NCI-H2081 (cell line): ENCODE results near the gene CLCN7.
A peak's percentile ranks its signal among the peaks of the same experiment; 100 is the strongest.

Experiments
- DNase-seq, 2 experiments: peaks; one replicate each; lab custom pipeline; 2025; lab: John Stamatoyannopoulos, UW

Gene CLCN7

DNA sequence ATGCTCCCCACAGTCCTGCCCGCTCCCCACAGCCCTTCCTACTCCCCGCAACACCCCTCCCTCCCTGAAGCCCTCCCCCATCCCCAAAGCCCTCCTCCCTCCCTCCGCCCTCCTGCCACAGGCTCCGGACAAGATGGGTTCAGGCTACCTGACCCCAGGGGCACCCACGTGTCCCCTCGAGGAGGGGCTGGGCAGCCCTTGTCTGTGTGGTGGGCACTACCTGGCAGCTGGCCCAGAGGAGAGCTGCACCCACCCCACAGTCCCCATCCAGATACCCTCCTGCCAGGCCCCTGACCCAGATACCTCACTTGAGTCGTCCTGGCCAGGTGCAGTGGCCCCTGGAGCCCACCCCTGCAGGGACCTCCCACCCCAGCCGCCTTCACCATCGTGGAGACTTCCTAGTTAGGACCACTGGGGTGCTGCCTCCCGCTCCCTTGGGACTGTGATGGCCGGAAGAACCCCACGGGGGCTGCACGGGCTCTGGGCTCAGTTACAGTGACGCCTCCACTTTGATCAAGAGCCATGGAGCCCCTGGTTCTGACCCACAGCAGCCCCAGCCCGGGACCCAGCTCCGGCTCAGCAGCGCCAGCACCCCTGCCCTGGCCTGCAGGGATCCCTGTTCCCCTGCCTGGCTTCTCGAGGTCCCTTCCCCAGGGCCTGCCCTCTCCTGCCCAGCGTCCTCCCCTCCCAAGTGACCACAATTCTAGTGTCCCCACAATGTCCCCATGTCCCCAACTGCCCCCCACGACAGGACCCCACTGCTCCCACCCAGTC, 43.1 kb downstream of the CLCN7 start:
- no peak for DNase-seq

DNA sequence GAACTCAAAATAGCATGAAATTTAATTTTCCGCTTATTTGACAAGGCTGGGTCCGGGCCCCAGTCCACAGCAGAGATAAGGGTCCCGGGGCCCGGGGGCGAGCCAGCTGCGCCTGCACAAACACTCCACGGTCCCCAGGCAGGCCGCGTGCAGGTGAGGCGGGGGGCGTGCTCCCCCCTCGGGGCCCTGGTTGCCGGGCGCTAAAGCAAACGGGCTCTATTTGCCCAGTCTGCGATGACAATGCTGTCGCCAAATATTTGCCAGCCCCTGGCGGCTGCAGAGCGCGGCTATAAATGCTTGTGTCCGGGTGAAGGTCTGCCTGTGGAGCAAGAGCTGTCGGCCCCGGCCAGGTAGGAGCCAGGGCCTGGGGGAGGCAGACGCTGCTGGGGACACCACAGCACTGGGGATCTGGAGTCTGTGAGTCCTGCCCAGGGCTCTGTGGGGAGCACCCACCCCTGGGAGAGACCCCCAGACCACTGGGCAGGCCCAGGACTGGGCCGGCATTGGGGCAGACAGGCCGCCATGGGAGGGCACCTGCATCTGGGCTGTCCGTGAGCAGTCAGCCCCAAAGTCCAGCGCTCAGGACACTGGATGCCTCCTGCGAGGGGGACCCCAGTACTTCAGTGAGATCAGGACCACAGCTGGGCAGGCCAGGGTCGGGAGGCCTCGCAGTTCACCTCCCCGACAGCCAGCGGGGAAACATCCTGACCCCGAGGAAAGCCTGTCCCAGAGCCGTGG, 43.9 kb downstream of the CLCN7 start, which contains the start of gene PERCC1:
TSS of gene PERCC1 (plus strand) at position 320 of the 738 bp plus-strand sequence. CDS start 1,516 bp downstream, outside the sequence.
- peak; percentile 81 to 93 for DNase-seq

DNA sequence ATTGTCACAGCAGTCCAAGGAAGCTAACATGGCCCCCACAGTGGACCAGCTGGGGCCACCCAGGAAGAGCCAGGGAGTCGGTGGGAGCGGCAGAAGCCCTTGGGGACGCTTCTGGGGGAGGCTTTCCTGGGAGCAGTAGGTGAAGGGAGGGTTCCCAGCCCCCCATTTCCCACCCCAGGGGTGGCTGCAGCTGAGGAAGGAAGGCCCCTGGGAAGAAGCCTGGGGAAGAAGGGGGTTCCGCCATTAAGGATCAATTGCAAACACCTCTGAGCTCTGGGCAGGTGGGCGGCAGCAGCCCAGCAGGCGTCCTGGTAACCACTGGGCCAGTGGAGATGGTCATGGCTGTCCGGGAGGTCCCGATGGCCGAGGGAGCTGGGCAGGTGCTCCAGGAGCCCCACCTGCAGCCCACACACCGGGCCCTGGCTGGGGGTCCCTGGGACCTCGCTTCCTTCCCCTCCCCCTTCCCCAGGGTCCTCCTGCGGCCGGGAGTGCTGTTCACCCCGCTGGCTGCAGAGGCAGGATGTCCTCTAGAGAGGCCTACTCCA, 44.5 kb downstream of the CLCN7 start:
- DNase-seq: no peak

DNA sequence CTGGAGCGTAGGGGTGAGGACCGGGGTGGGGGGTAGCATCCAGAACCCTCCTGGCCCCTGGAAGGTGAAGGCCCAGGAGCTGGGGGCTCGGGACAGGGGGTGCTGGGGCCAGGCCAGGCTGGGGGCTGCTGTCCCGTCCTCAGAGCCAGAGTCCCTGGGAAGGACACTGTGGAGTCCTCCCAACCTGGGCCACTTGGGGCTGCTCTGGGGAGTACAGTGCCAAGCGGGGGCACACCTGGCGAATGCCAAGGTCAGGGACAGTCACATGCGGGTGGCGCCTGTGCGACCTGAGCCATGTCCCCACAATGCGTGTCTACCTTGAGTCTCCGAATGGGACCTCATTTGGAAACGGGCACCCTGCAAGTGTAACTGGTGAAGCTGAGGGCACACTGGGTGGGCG, 45.2 kb downstream of the CLCN7 start:
- no peak for DNase-seq

DNA sequence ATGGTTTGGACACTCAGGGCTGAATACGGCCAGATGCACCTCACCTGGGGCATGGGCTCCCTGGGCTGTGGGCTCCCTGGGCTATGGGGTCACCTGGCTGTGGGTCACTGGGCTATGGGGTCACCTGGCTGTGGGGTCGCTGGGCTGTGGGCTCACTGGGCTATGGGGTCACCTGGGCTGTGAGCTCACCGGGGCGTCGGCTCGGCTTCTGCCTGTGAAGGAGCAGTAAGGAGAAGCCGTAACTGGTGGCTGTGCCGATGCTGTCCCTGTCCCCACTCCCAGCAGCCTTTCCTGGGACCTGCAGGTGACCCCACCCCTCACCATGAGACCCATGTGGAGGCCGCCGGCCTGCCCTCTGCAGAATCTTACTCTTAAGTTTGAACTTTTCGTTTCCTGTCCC, 45.8 kb downstream of the CLCN7 start:
- DNase-seq: no peak

DNA sequence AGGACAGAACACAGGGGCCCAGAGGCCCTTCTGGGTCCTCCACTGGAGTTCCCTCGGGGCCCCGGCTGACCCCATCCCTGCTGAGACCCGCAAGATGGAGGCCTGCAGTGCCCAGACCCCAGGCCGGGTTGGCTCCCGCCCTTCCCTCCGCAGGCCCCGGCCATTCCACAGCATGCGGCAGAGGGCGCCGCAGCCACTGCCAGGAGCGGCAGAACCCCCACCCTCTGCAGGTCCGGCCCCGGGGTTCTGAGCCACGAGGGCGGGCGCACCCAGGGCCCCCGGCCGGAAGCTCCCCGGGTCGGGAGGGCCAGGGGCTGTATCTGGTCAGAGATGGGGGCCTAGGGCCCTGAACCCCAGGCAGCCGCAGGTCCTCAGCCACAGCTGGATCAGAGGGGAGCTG, 46.3 kb downstream of the CLCN7 start:
- DNase-seq: no peak

DNA sequence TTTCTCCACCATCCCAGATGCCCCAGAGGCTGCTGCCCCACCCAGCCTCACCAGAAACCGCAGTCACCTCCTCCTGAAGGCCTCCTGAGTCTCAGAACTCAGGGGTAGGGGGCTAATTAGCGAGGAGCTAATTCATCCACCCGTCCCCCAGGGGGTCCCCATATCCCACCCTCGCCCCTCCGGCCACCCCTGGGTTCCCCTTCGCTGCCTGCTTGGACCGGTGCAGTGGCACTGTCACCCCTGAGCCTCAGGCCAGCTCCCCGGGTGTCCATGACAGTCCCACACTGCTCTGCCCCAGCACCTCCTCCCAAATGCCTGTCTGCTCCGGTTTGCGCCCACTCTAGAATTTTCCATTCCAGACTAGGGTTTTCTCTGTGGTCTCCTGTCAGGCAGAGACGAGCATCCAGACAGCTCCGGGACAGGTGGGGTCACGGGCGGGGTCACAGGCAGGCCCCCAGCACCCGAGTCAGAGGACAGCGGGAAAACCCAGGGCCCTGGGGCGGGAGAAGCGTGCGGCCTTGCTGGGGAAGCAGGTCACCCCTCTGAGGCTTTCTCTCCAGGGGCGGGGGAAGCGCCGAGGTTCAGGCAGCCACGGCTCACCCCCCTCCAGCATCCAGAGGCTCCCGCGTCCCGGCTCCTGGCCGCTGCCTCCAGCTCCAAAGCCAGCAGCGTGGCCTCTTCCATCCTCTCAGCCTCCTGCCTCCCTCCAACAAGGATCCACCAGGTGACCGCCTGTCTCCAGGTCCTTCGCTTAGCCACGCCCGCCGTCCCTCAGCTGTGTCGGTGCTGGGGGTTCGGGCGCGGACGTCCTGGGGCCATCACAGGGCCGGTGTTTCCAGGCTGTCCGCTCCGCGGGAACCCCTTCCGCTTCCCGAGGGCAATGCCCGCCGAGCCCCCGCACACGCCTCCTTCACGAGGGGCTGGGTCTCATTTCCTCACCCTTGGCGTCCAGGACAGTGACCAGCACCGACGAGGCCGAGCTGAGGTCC, 47.1 kb downstream of the CLCN7 start:
- no peak for DNase-seq

DNA sequence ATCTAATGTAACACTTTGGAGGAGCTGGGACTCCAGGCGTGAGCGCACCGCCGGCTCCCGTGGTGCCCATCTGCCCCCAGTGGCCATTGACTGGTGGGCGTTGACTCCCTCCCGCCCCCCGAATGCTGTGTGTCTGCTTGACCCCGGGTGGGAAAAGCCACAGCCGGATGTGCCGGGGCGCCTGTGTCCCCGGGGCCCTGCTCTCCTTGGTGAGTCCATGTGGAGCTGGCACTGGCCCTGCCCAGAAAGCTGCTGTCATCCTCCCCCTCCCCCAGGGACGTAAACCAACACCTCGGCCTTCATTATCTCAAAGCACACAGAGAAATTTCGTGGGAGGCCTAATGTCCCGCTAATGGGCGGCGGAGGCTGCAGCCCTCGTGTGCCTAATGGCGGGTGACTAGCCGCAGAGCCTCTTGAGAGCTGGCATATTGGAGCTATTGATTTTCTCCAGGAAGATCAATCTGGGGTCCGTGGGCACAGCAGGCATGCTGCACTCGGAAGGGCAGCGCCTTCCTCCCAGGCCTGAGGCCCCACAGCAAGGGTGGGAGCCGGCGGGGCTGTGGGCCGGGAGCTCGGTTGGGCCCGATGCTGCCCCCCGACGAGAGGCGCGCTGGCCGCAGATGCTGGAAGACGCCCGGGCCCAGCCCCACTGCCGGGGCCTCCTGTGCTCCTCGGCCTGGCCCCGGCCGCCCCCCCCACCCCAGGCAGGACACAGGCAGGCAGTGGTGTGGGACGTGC, 47.9 kb downstream of the CLCN7 start:
- DNase-seq: peak in 1 of 2 experiments; percentile 29

DNA sequence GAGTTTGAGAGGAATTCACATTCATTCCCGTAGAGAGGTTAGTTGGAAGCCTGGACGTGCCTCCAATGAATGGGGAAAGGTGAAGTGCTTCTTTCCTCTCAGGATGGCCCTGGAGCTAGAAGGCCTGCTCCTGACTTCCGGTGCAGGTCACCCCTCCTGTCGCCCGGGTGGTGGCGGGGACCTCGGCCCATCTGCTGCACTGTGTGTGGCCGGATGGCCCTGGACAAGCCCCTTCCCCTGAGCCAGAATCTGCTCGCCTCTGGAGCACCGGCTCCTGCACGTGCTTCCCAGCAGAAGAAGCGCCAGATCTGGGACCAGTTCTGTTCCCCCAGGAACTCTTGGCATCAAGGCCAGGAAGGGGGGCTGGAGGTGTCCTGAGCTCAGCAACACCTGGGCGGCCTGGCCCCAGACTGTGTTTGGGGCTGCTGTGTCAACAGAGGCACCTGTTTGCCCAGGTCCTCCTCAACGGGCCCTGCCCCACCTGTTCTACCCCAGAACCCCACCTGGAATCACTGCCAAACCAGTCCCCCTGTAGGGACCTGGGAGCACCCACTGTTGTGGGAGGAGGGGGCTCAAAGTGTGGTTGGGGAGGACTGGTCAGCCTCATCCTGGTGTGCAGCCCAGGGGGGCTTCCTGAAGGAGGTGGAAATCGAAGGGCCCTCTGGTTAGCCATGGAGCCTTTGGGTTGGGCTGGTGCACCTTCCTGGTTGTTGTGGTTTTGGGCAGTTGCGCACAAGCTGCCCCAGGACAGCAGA, 49.0 kb downstream of the CLCN7 start:
- DNase-seq: no peak

DNA sequence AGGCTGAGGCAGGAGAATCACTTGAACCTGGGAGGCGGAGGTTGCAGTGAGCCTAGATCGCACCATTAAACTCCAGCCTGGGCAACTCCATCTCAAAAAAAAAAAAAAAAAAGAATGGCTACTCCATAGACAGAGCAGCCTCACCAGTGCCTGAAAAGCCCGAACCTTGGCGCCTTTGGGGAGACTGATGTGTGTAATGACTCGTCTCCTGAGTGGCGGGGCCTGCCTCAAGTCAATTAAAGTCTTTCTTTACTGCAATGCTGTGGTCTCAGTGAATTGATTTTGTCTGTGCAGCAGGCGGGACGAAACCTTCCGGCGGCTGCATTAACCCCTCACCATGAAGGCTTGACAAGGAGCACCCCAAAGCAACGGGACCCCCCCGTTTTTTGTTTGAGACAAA, 50.8 kb downstream of the CLCN7 start:
- no peak for DNase-seq

DNA sequence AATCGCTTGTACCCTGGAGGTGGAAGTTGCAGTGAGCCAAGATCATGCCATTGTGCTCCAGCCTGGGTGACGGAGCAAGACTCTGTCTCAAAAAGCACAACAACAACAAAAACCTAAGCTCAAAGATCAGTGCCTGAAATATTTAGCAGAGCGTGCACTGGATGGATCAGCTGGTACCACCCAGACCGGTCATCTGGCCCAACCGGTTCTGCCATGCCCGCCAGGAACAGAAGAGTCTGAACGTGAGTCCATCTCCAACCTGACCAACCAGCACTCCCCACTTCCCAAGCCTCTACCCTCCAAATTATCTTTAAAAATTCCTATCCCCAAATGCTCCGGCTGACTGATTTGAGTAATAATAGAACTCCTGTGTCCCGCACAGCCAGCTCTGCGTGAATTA, 52.8 kb downstream of the CLCN7 start:
- no peak for DNase-seq

DNA sequence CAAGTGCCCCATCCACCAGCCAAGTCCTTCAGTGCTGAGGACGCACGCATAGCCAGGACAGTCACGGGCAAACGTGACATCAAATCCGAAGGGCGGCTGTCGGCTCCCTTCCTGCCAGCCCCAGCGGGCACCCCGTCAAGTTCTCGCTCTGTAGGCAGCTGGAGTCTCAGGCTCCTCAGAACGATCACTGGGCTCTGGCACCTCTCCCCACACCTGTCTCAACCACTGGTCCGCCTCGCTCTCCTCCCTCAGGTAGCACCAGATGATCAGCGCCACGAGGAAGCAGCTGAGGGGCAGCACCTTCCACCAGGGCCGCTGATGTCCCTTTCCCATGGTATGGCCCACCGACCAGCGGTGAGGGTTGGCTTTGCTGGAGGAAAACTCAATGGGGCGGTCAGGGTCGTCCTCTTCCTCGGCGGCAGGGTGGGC, 54.7 kb downstream of the CLCN7 start:
- no peak for DNase-seq

DNA sequence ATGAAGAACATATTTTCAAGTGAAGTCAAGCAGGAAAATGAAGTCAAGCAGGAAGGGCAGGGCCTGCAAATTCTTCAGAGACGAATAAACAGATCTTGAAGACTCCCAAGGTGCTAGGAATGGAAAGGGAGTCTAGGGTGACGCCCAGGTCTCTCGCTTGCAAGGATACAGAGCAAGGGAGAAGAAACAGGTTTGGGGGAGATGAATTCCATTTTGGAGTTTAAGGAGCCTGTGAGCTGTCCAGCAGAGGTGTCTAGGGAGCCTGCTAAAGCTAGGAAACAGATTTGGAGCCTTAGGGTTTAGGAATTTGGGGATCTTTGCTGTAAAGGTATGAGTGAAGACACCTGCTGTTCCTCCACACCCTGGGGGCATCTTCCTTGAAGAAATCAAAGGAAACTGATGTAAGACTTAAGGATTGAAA, 58.3 kb downstream of the CLCN7 start:
- no peak for DNase-seq

DNA sequence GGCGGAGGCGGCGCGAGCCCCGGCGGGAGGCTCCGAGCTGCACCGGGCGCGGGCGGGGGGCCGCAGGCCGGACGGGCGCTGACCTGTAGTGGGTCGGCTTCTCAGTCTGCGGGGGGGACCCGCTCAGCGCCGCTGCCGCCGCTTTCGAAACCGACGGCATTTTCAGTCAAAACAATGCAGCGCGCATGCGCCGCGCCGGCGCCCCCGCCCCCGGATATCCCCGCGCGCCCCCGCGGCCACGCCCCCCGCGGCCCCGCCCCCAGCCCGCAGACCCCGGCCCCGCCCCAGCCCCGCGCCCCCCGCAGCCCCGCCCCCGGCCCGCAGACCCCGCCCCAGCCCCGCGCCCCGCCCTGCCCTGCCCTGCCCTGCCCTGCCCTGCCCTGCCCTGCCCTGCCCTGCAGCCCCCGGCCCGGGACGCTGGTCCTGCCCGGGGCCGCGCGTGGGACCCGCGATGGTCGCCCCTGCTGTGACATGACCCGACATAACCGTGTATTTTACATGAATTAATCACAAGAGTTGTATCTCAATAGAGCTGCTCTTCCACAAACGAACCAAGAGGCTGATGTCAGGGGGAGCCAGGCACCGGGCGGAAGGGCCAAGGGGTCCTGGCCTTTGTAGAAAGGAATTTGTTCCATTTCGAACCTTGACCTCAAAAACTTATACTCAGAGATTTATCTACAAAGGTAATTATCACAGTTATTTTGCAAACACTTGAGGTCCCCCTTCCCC, 60.1 kb downstream of the CLCN7 start, which contains the start of gene UNKL:
TSS of gene UNKL (minus strand) at position 173 of the 729 bp plus-strand sequence. CDS start at position 160, 13 bp downstream.
- peak; percentile 33 for DNase-seq

DNA sequence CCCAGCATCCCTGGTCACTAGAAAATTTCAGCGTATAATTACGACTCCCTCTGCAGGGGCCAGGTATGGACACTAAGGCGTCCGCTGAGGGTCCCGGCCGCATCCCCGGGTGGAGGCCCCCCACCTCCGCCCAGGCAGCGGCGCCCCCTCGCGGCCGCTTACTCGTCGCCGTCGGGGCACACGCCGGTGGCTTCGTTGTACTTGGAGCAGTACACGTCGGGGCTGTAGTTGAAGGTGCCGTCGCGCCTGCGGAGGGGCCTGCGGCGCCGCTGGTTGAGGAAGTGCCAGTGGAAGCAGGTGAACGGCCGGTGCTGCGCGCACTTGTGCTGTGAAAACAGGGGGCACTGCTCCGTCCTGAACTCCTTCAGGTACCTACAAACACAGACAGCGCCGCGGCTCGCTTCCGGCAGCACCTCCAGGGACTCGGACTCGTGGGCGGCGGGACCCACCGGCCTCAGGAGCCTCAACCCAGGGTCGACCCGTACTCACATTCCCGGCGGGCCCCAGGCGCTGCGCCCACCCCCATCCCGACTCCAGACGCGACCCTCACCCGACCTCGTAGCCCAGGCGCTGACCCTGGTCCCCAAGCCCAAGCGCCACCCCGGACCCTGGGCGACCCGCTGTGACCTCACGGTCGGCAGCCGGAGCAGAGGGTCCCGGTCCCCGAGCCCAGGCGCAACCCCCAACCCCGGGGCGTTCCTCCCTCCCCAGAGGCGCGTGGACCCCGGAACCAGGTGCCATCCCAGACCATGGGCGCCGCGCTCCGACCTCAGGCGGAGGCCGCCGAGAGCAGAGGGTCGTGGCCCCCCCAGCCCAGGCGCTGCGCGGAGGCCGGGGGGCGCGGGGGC, 60.9 kb downstream of the CLCN7 start:
- peak; percentile 17 to 40 for DNase-seq

DNA sequence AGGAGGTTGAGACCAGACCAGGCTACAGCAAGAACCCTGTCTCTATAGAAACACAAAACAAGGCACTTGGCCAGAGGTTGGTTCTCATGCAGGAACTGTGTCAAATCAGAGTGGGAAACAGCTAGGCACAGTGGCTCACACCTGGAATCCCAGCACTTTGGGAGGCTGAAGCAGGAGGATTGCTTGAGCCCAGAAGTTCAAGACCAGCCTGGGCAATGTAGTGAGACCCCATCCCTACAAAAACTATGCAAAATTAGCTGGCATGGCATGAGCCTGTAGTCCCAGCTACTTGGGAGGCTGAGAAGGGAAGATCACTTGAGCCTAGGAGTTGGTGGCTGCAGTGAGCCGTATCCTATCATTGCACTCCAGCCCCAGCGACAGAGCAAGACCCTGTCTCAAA, 62.0 kb downstream of the CLCN7 start:
- no peak for DNase-seq

DNA sequence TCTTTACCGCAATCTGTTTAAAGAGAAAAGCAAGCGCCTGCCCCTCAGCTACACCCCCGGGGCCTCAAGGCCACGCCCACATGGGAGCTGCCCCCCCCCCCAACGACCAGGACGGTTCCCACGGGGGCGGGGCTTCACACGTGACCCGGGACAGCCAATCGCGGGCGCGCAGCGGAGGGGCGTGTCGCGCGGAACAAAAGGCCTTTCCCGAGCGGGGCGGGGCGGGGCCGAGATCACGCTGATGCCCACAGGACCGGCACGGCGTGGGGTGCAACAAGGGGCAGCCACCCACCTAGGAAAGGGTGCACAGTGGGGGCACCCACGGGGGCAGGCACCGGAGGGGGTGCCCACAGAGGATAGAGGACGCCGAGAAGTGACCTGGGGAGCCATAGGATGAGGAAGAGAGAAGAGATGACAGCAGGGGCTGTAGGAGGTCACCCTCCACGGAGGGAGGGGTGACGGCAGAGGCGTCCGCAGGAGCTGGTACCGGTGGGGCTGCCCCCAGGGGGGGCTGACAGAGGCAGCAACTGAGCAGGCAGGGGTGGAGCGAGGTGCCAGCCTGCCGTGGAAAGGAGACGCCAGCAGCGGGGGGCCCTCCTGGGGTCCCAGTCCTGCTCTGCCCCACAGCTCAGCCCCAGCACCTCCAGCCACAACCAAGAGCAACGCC, 66.5 kb downstream of the CLCN7 start:
- DNase-seq: peak; percentile 78 to 84

DNA sequence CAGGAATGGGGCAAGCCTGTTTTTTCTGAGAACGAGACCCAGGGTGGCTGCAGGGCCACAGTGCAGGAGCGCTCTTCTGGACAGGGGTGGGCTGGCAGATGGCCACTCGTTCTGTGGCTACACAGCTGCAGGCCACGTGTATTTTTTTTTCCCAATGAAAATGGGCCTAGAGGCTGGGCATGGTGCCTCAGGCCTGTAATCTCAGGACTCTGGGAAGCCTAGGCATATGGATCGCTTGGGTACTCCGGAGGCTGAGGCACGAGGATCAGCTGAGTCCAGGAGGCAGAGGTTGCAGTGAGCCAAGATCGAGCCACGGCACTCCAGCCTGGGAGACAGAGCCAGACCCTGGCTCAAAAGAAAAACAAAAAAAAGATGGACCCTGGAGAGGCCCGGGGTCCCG, 67.1 kb downstream of the CLCN7 start:
- DNase-seq: no peak
